Central memory CD4-positive, alpha-beta T cell (primary cell): ENCODE measurements around the gene FAM241B.

Experiments used
- DNase-seq: peaks from one replicate; pipeline ENCODE4 v3.0.0; 2022

The FAM241B gene

GRCh38 chr10:69634759-69635425 is 4.8 kb downstream of the FAM241B start:
- no peak for DNase-seq

GRCh38 chr10:69635428-69636272 is 5.6 kb downstream of the FAM241B start:
- DNase-seq: no peak

- no peak for DNase-seq
Observed at GRCh38 chr10:69636273-69636575, 6.2 kb downstream of the FAM241B start.

GRCh38 chr10:69636626-69637605 is 6.9 kb downstream of the FAM241B start:
- no peak for DNase-seq

GRCh38 chr10:69638642-69639041 is 8.6 kb downstream of the FAM241B start:
- DNase-seq: no peak

GRCh38 chr10:69639291-69640195 is 9.5 kb downstream of the FAM241B start:
- peak; percentile 60 for DNase-seq

GRCh38 chr10:69640196-69640980 is 10.3 kb downstream of the FAM241B start:
- no peak for DNase-seq

GRCh38 chr10:69641261-69641980 is 11.4 kb downstream of the FAM241B start:
- no peak for DNase-seq

GRCh38 chr10:69642747-69643146 is 12.7 kb downstream of the FAM241B start:
- no peak for DNase-seq

- DNase-seq: no peak
Observed at GRCh38 chr10:69643779-69644657, 14.0 kb downstream of the FAM241B start.

GRCh38 chr10:69644658-69645295 is 14.7 kb downstream of the FAM241B start:
- no peak for DNase-seq

GRCh38 chr10:69645296-69646184 is 15.5 kb downstream of the FAM241B start:
- no peak for DNase-seq

GRCh38 chr10:69646185-69647060 is 16.4 kb downstream of the FAM241B start:
- no peak for DNase-seq

GRCh38 chr10:69647126-69647525 is 17.1 kb downstream of the FAM241B start:
- DNase-seq: no peak

- no peak for DNase-seq
Observed at GRCh38 chr10:69647819-69648218, 17.8 kb downstream of the FAM241B start.

GRCh38 chr10:69648461-69648860 is 18.4 kb downstream of the FAM241B start:
- DNase-seq: no peak
